ENCODE data around the gene SH3YL1. TPM values are rescaled to one million over a fixed set of nuclear protein-coding genes. Genes with fewer than 3 reads are reported as not detected.

SH3YL1 gene
- total RNA-seq, 1 donor from 2014 or later: 42.2 TPM

DNA sequence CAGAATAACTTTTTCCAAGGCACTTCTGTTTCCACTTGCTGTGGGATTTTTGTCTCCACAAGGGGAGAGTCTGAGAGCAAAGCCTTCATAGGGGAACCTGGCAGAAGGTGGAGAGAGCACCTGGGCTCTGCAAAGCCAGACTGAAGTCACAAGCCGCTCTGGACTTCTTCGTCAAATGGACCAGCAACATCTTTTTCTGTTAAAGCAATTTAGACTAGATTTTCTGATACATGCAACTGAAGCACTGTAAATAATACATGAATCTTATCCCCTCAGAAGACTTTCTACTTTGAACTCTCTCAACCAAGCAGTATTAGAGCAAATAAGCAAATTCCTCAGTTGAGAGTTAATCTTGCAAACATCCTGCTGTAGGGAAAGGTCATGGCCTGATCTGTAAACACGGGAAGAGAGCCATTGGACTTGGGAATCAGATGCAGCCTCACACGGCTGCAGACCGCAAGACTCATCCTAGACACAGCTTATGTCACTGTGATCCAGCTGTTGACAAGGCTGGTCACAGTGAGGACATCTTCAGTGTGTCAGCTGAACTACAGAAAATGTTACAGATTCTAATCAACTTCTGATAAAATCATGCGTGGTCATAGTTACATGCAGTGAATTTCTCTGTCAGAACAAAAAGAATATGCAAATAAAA is 3.2 kb downstream of the SH3YL1 start:
- Histone ChIP-seq H3K4me1 (peaks cover 34% of the 10 kb centered on the region), H3K9me3 (no peaks in the 10 kb centered on the region), H3K36me3 (no peaks in the 10 kb centered on the region), H3K27ac (no peak overlapping the region), H3K27me3 (ENCODE audit: low read depth) (no peaks in the 10 kb centered on the region), H3K4me3 (no peak overlapping the region)
- DNase-seq (no peak), ATAC-seq (no peak)
- intact Hi-C loops (cut with DNase I): no loop called here
- TF ChIP-seq, protein P1, sequence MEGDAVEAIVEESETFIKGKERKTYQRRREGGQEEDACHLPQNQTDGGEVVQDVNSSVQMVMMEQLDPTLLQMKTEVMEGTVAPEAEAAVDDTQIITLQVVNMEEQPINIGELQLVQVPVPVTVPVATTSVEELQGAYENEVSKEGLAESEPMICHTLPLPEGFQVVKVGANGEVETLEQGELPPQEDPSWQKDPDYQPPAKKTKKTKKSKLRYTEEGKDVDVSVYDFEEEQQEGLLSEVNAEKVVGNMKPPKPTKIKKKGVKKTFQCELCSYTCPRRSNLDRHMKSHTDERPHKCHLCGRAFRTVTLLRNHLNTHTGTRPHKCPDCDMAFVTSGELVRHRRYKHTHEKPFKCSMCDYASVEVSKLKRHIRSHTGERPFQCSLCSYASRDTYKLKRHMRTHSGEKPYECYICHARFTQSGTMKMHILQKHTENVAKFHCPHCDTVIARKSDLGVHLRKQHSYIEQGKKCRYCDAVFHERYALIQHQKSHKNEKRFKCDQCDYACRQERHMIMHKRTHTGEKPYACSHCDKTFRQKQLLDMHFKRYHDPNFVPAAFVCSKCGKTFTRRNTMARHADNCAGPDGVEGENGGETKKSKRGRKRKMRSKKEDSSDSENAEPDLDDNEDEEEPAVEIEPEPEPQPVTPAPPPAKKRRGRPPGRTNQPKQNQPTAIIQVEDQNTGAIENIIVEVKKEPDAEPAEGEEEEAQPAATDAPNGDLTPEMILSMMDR (IDR thresholded peaks at IDR 0.05): no peak

GRCh38 chr2:259789-260331 is 4.0 kb downstream of the SH3YL1 start:
- DNase-seq: no peak
- intact Hi-C loops (cut with DNase I): no loop called here
- Histone ChIP-seq H3K4me3 (no peak overlapping the region), H3K9me3 (no peaks in the 10 kb centered on the region), H3K4me1 (peaks cover 29% of the 10 kb centered on the region), H3K27me3 (ENCODE audit: low read depth) (no peaks in the 10 kb centered on the region), H3K36me3 (no peaks in the 10 kb centered on the region), H3K27ac (no peak overlapping the region)
- ATAC-seq: no peak
- TF ChIP-seq, protein P1 (IDR thresholded peaks at IDR 0.05): no peak

DNA sequence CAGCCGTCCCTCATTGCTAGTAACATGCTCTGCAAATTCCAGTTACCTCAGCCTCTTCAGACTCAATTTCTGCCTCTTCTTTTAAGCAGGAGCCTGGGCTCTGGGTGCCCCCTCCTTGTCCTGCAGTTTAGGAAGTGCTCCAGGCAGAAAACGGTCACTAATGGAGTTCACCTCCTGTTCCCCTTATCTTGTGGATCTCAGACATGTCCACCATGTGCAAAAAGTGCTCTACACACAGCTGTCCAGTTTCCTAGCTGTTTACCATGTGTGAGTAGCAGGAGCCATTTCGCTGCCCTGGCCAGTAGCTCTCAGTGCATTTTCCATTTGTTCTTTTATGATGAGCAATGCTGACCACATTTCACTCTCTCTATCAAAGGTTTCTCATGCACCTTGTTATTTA is 4.9 kb downstream of the SH3YL1 start:
- H3K9me3 ChIP-seq: no peaks in the 10 kb centered on the region
- H3K27ac ChIP-seq: no peak overlapping the region
- intact Hi-C loops (cut with DNase I): no loop called here

DNA sequence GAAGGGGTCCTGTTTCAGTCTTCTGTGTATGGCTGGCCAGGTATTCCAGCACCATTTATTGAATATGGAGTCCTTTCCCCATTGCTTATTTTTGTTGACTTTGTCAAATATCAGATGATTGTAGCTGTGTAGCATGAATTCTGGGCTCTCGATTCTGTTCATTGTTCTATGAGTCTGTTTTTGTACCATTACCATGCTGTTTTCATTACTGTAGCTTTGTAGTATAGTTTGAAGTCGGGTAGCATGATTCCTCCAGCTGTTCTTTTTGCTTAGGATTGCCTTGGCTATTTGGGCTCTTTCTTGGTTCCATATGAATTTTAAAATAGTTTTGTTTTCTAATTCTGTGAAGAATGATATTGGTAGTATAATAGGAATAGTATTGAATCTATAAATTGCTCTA is 6.0 kb downstream of the SH3YL1 start:
- DNase-seq (no peak), ATAC-seq (no peak)
- peaks cover 20% of the 10 kb centered on the region for H3K4me1 ChIP-seq
- TF ChIP-seq, protein P1 (IDR thresholded peaks at IDR 0.05): no peak
- H3K27ac ChIP-seq: no peak overlapping the region
- no peaks in the 10 kb centered on the region for H3K9me3 ChIP-seq
- no peaks in the 10 kb centered on the region for H3K27me3 ChIP-seq (ENCODE audit: low read depth)
- H3K4me3 ChIP-seq: no peak overlapping the region
- intact Hi-C loops (cut with DNase I): no loop called here
- H3K36me3 ChIP-seq: peaks cover under 1% of the 10 kb centered on the region

More for the DNA sequence above, 4.9 kb downstream of the SH3YL1 start:
- Histone ChIP-seq H3K27me3 (ENCODE audit: low read depth) (no peaks in the 10 kb centered on the region), H3K4me3 (no peak overlapping the region), H3K36me3 (no peaks in the 10 kb centered on the region), H3K4me1 (peaks cover 29% of the 10 kb centered on the region)
- no peak for ATAC-seq
- TF ChIP-seq, protein P1 (IDR thresholded peaks at IDR 0.05): no peak
- no peak for DNase-seq

- no peak overlapping the region for H3K4me3 ChIP-seq
- no peak overlapping the region for H3K27ac ChIP-seq
- H3K36me3 ChIP-seq: peaks cover 5% of the 10 kb centered on the region
- DNase-seq (no peak), ATAC-seq (no peak)
- no peaks in the 10 kb centered on the region for H3K27me3 ChIP-seq (ENCODE audit: low read depth)
- TF ChIP-seq, protein P1 (IDR thresholded peaks at IDR 0.05): no peak
- H3K4me1 ChIP-seq: peaks cover 19% of the 10 kb centered on the region
- intact Hi-C loops (cut with DNase I): no loop called here
- no peaks in the 10 kb centered on the region for H3K9me3 ChIP-seq
Observed at GRCh38 chr2:257429-257828, 6.4 kb downstream of the SH3YL1 start.

Data from lower lobe of right lung (tissue), 2 donors.